Keratinocyte (primary cell): ENCODE measurements around the gene SMU1. TPM values are rescaled to one million over a fixed set of nuclear protein-coding genes. Genes with fewer than 3 reads are reported as not detected.

Experiments
- DNase-seq: peaks from one replicate; pipeline ENCODE4 v3.0.0-alpha.2; 2011; ENCODE audit warnings: low read depth, missing footprints, low spot score
- FAIRE-seq: peaks from 2 replicates; lab custom pipeline; 2011; peaks lifted over from hg19 to GRCh38; lab: Jason Lieb, UNC
- H2AFZ ChIP-seq: 2 replicates; pipeline ENCODE4 v1.6.0; 2012; ENCODE audit warnings: low read length, control low read depth, inconsistent platforms; ENCODE audit not compliant: control insufficient read depth
- H3K27ac ChIP-seq: 2 replicates; pipeline ENCODE4 v1.5.1; 2011; ENCODE audit warnings: low read length; ENCODE audit not compliant: control insufficient read depth, insufficient read depth
- H3K27me3 ChIP-seq: 3 replicates; pipeline ENCODE4 v1.6.0; 2011; ENCODE audit warnings: low read length; ENCODE audit not compliant: control insufficient read depth, insufficient read depth; ENCODE audit errors: extremely low read depth
- H3K36me3 ChIP-seq, 2 experiments: 2 replicates in 1 of 2; 3 replicates in 1 of 2; pipeline ENCODE4 v1.5.1; 2011; ENCODE audit warnings: low read length in 2 of 2, mild to moderate bottlenecking in 1 of 2; ENCODE audit not compliant: control insufficient read depth in 2 of 2, insufficient read depth in 2 of 2; ENCODE audit errors: extremely low read depth in 1 of 2
- H3K4me1 ChIP-seq: 3 replicates; pipeline ENCODE4 v1.5.1; 2011; ENCODE audit warnings: low read length; ENCODE audit not compliant: control insufficient read depth, insufficient read depth; ENCODE audit errors: extremely low read depth
- H3K4me2 ChIP-seq: 3 replicates; pipeline ENCODE4 v1.6.0; 2011; ENCODE audit warnings: low read depth, low read length; ENCODE audit not compliant: control insufficient read depth, insufficient read depth; ENCODE audit errors: extremely low read depth
- H3K4me3 ChIP-seq, 3 experiments: fragments of 200-600 bp in 1 of 3; sonication (generic) in 1 of 3; 2 replicates in 2 of 3; 3 replicates in 1 of 3; pipeline ENCODE4 v1.5.1; 2011 to 2016; ENCODE audit warnings: low read length in 3 of 3, mild to moderate bottlenecking in 3 of 3, control low read depth in 2 of 3, inconsistent platforms in 1 of 3, low read depth in 1 of 3, mixed read lengths in 1 of 3, mixed run types in 1 of 3, moderate library complexity in 1 of 3; ENCODE audit not compliant: control insufficient read depth in 2 of 3, insufficient read depth in 2 of 3; ENCODE audit errors: extremely low read depth in 1 of 3
- H3K79me2 ChIP-seq: 2 replicates; pipeline ENCODE4 v1.6.0; 2012; ENCODE audit warnings: low read length; ENCODE audit not compliant: control insufficient read depth, insufficient read depth
- H3K9ac ChIP-seq: 3 replicates; pipeline ENCODE4 v1.6.0; 2011; ENCODE audit warnings: low read length; ENCODE audit not compliant: control insufficient read depth, insufficient read depth; ENCODE audit errors: extremely low read depth
- H3K9me1 ChIP-seq: 3 replicates; pipeline ENCODE4 v1.6.0; 2011; ENCODE audit warnings: low read length; ENCODE audit not compliant: control insufficient read depth, insufficient read depth; ENCODE audit errors: extremely low read depth
- H3K9me3 ChIP-seq: 2 replicates; pipeline ENCODE4 v1.5.1; 2012; ENCODE audit warnings: low read depth, low read length; ENCODE audit not compliant: control insufficient read depth
- H4K20me1 ChIP-seq: 3 replicates; pipeline ENCODE4 v1.6.0; 2011; ENCODE audit warnings: low read length; ENCODE audit not compliant: control insufficient read depth, insufficient read depth; ENCODE audit errors: extremely low read depth
- CTCF ChIP-seq, 3 experiments: IDR thresholded peaks in 1 of 3; conservative IDR thresholded peaks in 1 of 3; optimal IDR thresholded peaks in 1 of 3; 2 replicates in 2 of 3; 3 replicates in 1 of 3; pipeline versions ENCODE3 to v1.5.1; 2011; ENCODE audit warnings: low read length in 3 of 3, mild to moderate bottlenecking in 3 of 3, moderate library complexity in 2 of 3, control low read depth in 1 of 3, inconsistent platforms in 1 of 3; ENCODE audit not compliant: insufficient read depth in 2 of 3; ENCODE audit errors: extremely low read depth in 1 of 3
- EZH2 ChIP-seq: IDR thresholded peaks from one replicate; pipeline ENCODE4 v1.6.1; 2012; ENCODE audit warnings: inconsistent platforms, mild to moderate bottlenecking, low read length, moderate library complexity
- dilution Hi-C: fragments of 300-500 bp; cut with MboI; formaldehyde crosslinking; loops from one replicate; pipeline ENCODE4 v1.7.0; 2020; ENCODE audit warnings: low sequenced_read_pairs; ENCODE audit not compliant: extremely low pct_ligation_motif_present
- polyA plus RNA-seq, 5 experiments: library from polyadenylated mRNA; depleted of rRNA in 3 of 5; stranded (reverse) in 3 of 5; stranded (forward) in 1 of 5; unstranded in 1 of 5; fragments of >200 nt; gene quantifications; 1 replicate in 1 of 5; 2 replicates in 3 of 5; 3 replicates in 1 of 5; pipeline versions ENCODE4 v1.2.1 to v1.2.3, GENCODE V29; 2011 to 2012; ENCODE audit warnings: missing spikeins in 2 of 5, low read depth in 1 of 5, low replicate concordance in 1 of 5

Gene SMU1
- polyA plus RNA-seq, 1 donor (not counting 4 experiments of a cell fraction or from before 2014, with no cell fraction given): 20.3 TPM

GRCh38 chr9:33012328-33013069 is 64.0 kb downstream of the SMU1 start:
- H3K9me1 ChIP-seq: no peaks in the 10 kb centered on the region
- no peak for FAIRE-seq

GRCh38 chr9:33011831-33012230 is 64.6 kb downstream of the SMU1 start:
- no peak for DNase-seq
- dilution Hi-C loops: no loop called here
- H3K79me2 ChIP-seq: peaks cover 4% of the 10 kb centered on the region
- H2AFZ ChIP-seq: no peak overlapping the region
- H3K9ac ChIP-seq: no peak overlapping the region
- no peaks in the 10 kb centered on the region for H4K20me1 ChIP-seq
- H3K36me3 ChIP-seq: no peaks in the 10 kb centered on the region
- H3K9me1 ChIP-seq: no peaks in the 10 kb centered on the region
- no peaks in the 10 kb centered on the region for H3K27me3 ChIP-seq
- TF ChIP-seq CTCF (optimal IDR thresholded peaks at IDR 0.05 in 1 of 3, IDR thresholded peaks at IDR 0.05 in 1 of 3, conservative IDR thresholded peaks at IDR 0.05 in 1 of 3; ENCODE audit: extremely low read depth in 1 of 3, insufficient read depth in 2 of 3, low read length in 3 of 3) (no peak), EZH2 (no peak)
- H3K9me3 ChIP-seq: no peaks in the 10 kb centered on the region
- FAIRE-seq: no peak
- no peak overlapping the region for H3K27ac ChIP-seq
- no peaks in the 10 kb centered on the region for H3K4me1 ChIP-seq
- H3K4me2 ChIP-seq: no peak overlapping the region
- no peak overlapping the region for H3K4me3 ChIP-seq

More at GRCh38 chr9:33012328-33013069, 64.0 kb downstream of the SMU1 start:
- DNase-seq: no peak
- H3K4me2 ChIP-seq: no peak overlapping the region
- dilution Hi-C loops: no loop called here
- no peak overlapping the region for H2AFZ ChIP-seq
- no peaks in the 10 kb centered on the region for H3K4me1 ChIP-seq
- H3K4me3 ChIP-seq: no peak overlapping the region
- H3K9ac ChIP-seq: no peak overlapping the region
- no peaks in the 10 kb centered on the region for H4K20me1 ChIP-seq
- H3K9me3 ChIP-seq: no peaks in the 10 kb centered on the region
- H3K36me3 ChIP-seq: no peaks in the 10 kb centered on the region
- TF ChIP-seq EZH2 (no peak), CTCF (optimal IDR thresholded peaks at IDR 0.05 in 1 of 3, IDR thresholded peaks at IDR 0.05 in 1 of 3, conservative IDR thresholded peaks at IDR 0.05 in 1 of 3; ENCODE audit: extremely low read depth in 1 of 3, insufficient read depth in 2 of 3, low read length in 3 of 3) (no peak)
- H3K27ac ChIP-seq: no peak overlapping the region
- H3K27me3 ChIP-seq: no peaks in the 10 kb centered on the region
- peaks cover 5% of the 10 kb centered on the region for H3K79me2 ChIP-seq
